Measurements from ENCODE around the gene EIF2A.
"Not testable (repeated sequence)": the region's sequence is repeated elsewhere in the genome, so short reads cannot be mapped to it uniquely, and the experiment has no call there.

The EIF2A gene

GRCh38 chr3:150546226-150547044 is at the start of gene EIF2A, which contains the start of gene SERP1:
EIF2A (plus strand) TSS chr3:150546787; CDS start chr3:150546803, 16 bp downstream.
SERP1 (minus strand) TSS chr3:150546496; CDS start chr3:150546135, 361 bp downstream.
- DNase-seq (ENCODE audit: low read depth), result peak; percentile 99

- DNase-seq (ENCODE audit: low read depth), result peak; percentile 41
Measured at GRCh38 chr3:150497956-150498355, 48.6 kb upstream of the EIF2A start.

GRCh38 chr3:150500960-150501359 is 45.6 kb upstream of the EIF2A start:
- not testable (repeated sequence) for DNase-seq (ENCODE audit: low read depth)

- DNase-seq (ENCODE audit: low read depth), result no peak
Measured at GRCh38 chr3:150503402-150504099, 43.0 kb upstream of the EIF2A start.

- no peak for DNase-seq (ENCODE audit: low read depth)
Measured at GRCh38 chr3:150504483-150504882, 42.1 kb upstream of the EIF2A start.

GRCh38 chr3:150508401-150508800 is 38.2 kb upstream of the EIF2A start:
- no peak for DNase-seq (ENCODE audit: low read depth)

GRCh38 chr3:150509780-150510179 is 36.8 kb upstream of the EIF2A start:
- no peak for DNase-seq (ENCODE audit: low read depth)

GRCh38 chr3:150511122-150511821 is 35.3 kb upstream of the EIF2A start:
- DNase-seq (ENCODE audit: low read depth), result no peak

- no peak for DNase-seq (ENCODE audit: low read depth)
Measured at GRCh38 chr3:150515210-150515609, 31.4 kb upstream of the EIF2A start.

GRCh38 chr3:150519026-150519425 is 27.6 kb upstream of the EIF2A start:
- no peak for DNase-seq (ENCODE audit: low read depth)

GRCh38 chr3:150520408-150520807 is 26.2 kb upstream of the EIF2A start:
- DNase-seq (ENCODE audit: low read depth), result no peak

- DNase-seq (ENCODE audit: low read depth), result no peak
Measured at GRCh38 chr3:150521463-150521862, 25.1 kb upstream of the EIF2A start.

GRCh38 chr3:150523538-150523937 is 23.0 kb upstream of the EIF2A start:
- DNase-seq (ENCODE audit: low read depth), result no peak

GRCh38 chr3:150527464-150528255 is 18.9 kb upstream of the EIF2A start:
- no peak for DNase-seq (ENCODE audit: low read depth)

GRCh38 chr3:150528354-150528797 is 18.2 kb upstream of the EIF2A start:
- DNase-seq (ENCODE audit: low read depth), result no peak

GRCh38 chr3:150531775-150532174 is 14.8 kb upstream of the EIF2A start:
- no peak for DNase-seq (ENCODE audit: low read depth)

GRCh38 chr3:150535204-150535603 is 11.4 kb upstream of the EIF2A start:
- no peak for DNase-seq (ENCODE audit: low read depth)

GRCh38 chr3:150538324-150539208 is 8.0 kb upstream of the EIF2A start:
- no peak for DNase-seq (ENCODE audit: low read depth)

GRCh38 chr3:150540297-150540696 is 6.3 kb upstream of the EIF2A start:
- DNase-seq (ENCODE audit: low read depth), result no peak

GRCh38 chr3:150540991-150541390 is 5.6 kb upstream of the EIF2A start:
- DNase-seq (ENCODE audit: low read depth), result no peak

- DNase-seq (ENCODE audit: low read depth), result no peak
Measured at GRCh38 chr3:150543128-150543527, 3.5 kb upstream of the EIF2A start.

Measured in stromal cell of bone marrow (primary cell).